Measurements from ENCODE around the gene FGG. TPM values are rescaled to one million over a fixed set of nuclear protein-coding genes. Genes with fewer than 3 reads are reported as not detected.

The FGG gene
- total and polyA plus RNA-seq, 2 of the 8 experiments (the other 6 are each of a cell fraction or from before 2014, with no cell fraction given), result not detected

DNA sequence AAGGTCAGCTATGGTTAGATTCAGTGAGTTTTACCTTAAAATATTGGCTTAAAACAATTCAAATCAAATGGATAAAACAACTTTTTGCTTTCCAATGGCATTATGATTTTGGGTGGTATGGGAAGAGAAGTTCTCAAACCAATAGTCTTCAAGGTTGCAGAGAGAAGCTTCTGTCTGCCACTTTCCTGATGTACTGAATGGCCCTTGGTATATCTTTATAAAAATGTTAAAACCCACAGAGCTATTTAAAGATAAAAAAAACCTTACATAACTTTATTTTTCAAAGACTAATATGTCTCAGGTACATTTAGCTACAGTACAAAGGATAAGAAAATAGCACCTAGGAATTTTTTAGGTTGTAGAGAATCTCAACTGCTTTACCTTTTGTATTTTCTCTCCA is 28.8 kb downstream of the FGG start (continued):
- TF ChIP-seq, protein P1, sequence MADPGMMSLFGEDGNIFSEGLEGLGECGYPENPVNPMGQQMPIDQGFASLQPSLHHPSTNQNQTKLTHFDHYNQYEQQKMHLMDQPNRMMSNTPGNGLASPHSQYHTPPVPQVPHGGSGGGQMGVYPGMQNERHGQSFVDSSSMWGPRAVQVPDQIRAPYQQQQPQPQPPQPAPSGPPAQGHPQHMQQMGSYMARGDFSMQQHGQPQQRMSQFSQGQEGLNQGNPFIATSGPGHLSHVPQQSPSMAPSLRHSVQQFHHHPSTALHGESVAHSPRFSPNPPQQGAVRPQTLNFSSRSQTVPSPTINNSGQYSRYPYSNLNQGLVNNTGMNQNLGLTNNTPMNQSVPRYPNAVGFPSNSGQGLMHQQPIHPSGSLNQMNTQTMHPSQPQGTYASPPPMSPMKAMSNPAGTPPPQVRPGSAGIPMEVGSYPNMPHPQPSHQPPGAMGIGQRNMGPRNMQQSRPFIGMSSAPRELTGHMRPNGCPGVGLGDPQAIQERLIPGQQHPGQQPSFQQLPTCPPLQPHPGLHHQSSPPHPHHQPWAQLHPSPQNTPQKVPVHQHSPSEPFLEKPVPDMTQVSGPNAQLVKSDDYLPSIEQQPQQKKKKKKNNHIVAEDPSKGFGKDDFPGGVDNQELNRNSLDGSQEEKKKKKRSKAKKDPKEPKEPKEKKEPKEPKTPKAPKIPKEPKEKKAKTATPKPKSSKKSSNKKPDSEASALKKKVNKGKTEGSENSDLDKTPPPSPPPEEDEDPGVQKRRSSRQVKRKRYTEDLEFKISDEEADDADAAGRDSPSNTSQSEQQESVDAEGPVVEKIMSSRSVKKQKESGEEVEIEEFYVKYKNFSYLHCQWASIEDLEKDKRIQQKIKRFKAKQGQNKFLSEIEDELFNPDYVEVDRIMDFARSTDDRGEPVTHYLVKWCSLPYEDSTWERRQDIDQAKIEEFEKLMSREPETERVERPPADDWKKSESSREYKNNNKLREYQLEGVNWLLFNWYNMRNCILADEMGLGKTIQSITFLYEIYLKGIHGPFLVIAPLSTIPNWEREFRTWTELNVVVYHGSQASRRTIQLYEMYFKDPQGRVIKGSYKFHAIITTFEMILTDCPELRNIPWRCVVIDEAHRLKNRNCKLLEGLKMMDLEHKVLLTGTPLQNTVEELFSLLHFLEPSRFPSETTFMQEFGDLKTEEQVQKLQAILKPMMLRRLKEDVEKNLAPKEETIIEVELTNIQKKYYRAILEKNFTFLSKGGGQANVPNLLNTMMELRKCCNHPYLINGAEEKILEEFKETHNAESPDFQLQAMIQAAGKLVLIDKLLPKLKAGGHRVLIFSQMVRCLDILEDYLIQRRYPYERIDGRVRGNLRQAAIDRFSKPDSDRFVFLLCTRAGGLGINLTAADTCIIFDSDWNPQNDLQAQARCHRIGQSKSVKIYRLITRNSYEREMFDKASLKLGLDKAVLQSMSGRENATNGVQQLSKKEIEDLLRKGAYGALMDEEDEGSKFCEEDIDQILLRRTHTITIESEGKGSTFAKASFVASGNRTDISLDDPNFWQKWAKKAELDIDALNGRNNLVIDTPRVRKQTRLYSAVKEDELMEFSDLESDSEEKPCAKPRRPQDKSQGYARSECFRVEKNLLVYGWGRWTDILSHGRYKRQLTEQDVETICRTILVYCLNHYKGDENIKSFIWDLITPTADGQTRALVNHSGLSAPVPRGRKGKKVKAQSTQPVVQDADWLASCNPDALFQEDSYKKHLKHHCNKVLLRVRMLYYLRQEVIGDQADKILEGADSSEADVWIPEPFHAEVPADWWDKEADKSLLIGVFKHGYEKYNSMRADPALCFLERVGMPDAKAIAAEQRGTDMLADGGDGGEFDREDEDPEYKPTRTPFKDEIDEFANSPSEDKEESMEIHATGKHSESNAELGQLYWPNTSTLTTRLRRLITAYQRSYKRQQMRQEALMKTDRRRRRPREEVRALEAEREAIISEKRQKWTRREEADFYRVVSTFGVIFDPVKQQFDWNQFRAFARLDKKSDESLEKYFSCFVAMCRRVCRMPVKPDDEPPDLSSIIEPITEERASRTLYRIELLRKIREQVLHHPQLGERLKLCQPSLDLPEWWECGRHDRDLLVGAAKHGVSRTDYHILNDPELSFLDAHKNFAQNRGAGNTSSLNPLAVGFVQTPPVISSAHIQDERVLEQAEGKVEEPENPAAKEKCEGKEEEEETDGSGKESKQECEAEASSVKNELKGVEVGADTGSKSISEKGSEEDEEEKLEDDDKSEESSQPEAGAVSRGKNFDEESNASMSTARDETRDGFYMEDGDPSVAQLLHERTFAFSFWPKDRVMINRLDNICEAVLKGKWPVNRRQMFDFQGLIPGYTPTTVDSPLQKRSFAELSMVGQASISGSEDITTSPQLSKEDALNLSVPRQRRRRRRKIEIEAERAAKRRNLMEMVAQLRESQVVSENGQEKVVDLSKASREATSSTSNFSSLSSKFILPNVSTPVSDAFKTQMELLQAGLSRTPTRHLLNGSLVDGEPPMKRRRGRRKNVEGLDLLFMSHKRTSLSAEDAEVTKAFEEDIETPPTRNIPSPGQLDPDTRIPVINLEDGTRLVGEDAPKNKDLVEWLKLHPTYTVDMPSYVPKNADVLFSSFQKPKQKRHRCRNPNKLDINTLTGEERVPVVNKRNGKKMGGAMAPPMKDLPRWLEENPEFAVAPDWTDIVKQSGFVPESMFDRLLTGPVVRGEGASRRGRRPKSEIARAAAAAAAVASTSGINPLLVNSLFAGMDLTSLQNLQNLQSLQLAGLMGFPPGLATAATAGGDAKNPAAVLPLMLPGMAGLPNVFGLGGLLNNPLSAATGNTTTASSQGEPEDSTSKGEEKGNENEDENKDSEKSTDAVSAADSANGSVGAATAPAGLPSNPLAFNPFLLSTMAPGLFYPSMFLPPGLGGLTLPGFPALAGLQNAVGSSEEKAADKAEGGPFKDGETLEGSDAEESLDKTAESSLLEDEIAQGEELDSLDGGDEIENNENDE (IDR thresholded peaks at IDR 0.05; ENCODE audit: insufficient replicate concordance, low read length), result no peak
- TF ChIP-seq NANOG (IDR thresholded peaks at IDR 0.05; ENCODE audit: insufficient read depth, low read depth, low read length, poor library complexity, severe bottlenecking) (no peak), ASH2L (IDR thresholded peaks at IDR 0.05; ENCODE audit: low read length) (no peak), MAFK (IDR thresholded peaks at IDR 0.05; ENCODE audit: low read depth, low read length) (no peak), POLR2A (IDR thresholded peaks at IDR 0.05; ENCODE audit: control extremely low read depth in 1 of 2, low read depth in 2 of 2, low read length in 2 of 2) (no peak), GABPA (IDR thresholded peaks at IDR 0.05; ENCODE audit: borderline replicate concordance, insufficient read depth, low read length) (no peak), CBX8 (IDR thresholded peaks at IDR 0.05; ENCODE audit: borderline replicate concordance, low read depth, low read length) (no peak), HDAC2 (IDR thresholded peaks at IDR 0.05; ENCODE audit: borderline replicate concordance in 1 of 2, low read depth in 2 of 2, low read length in 2 of 2) (no peak), JUND (IDR thresholded peaks at IDR 0.05; ENCODE audit: low read length) (no peak), KDM5A (IDR thresholded peaks at IDR 0.05; ENCODE audit: low read length) (no peak)

Data from H1 (cell line).